K562 (cell line): ENCODE data around the gene FITM1. TPM values are rescaled to one million over a fixed set of nuclear protein-coding genes. Genes with fewer than 3 reads are reported as not detected.

Experiments used
- RCOR1 ChIP-seq, 2 experiments: IDR thresholded peaks; 2 replicates each; pipeline ENCODE4 v1.6.1; 2012; ENCODE audit warnings: low read depth in 2 of 2, low read length in 2 of 2, borderline replicate concordance in 1 of 2, improper control_type of control experiment in 1 of 2
- SREBF2 ChIP-seq: sonication (generic); formaldehyde crosslinking; IDR thresholded peaks from 2 replicates; pipeline ENCODE4 v1.4.0; 2020; ENCODE audit warnings: mild to moderate bottlenecking, missing genetic modification reagents
- TBP ChIP-seq: optimal IDR thresholded peaks from 2 replicates; pipeline ENCODE3; 2011; ENCODE audit warnings: low read depth, low read length, improper control_type of control experiment
- ZBTB1 ChIP-seq: sonication (generic); formaldehyde crosslinking; IDR thresholded peaks from 2 replicates; pipeline ENCODE4 v1.8.1; 2023; ENCODE audit warnings: missing genetic modification reagents, low read depth, mild to moderate bottlenecking, borderline replicate concordance
- polyA plus RNA-seq, 8 experiments: library from polyadenylated mRNA; depleted of rRNA in 4 of 8; stranded (reverse) in 5 of 8; unstranded in 3 of 8; fragments of >200 nt; fragmentation: Nextera tagmentation in 2 of 8; fragmentation: Illumina TruSeq in 1 of 8; extraction: Ambion mirVana in 2 of 8; extraction: Trizol in 1 of 8; gene quantifications; 2 replicates each; pipeline versions ENCODE4 v1.2.1 to v1.2.3, GENCODE V29; 2011 to 2014; ENCODE audit warnings: inconsistent platforms in 1 of 8, missing spikeins in 1 of 8
- total RNA-seq, 7 experiments: library from RNA; depleted of rRNA in 6 of 7; stranded (reverse); fragments of >200 nt in 6 of 7; fragmentation: Illumina TruSeq in 2 of 7; extraction: Trizol in 2 of 7; gene quantifications; 2 replicates each; pipeline versions ENCODE4 v1.2.1 to v1.2.3, GENCODE V29; 2011 to 2021; ENCODE audit warnings: low replicate concordance in 1 of 7
- TF ChIP-seq, protein P1 (sequence below): sonication (generic); formaldehyde crosslinking; IDR thresholded peaks from 2 replicates; pipeline ENCODE4 v1.8.1; 2023; ENCODE audit warnings: mild to moderate bottlenecking, missing genetic modification reagents
- TF ChIP-seq, protein P2 (sequence below): sonication (generic); formaldehyde crosslinking; IDR thresholded peaks from 2 replicates; pipeline ENCODE4 v1.8.0; 2022; ENCODE audit warnings: mild to moderate bottlenecking, missing genetic modification reagents
- TF ChIP-seq, protein P3 (sequence below): fragments of 250-450 bp; sonication (Bioruptor Pico); IDR thresholded peaks from 2 replicates; pipeline ENCODE4 v1.8.0; 2021; ENCODE audit warnings: borderline replicate concordance, mild to moderate bottlenecking, moderate library complexity; ENCODE audit not compliant: poor library complexity, severe bottlenecking

The FITM1 gene
- total and polyA plus RNA-seq, 9 of the 15 experiments (the other 6 are each of a cell fraction or from before 2014, with no cell fraction given) = 0.09 to 0.20 TPM; not detected in 7

DNA sequence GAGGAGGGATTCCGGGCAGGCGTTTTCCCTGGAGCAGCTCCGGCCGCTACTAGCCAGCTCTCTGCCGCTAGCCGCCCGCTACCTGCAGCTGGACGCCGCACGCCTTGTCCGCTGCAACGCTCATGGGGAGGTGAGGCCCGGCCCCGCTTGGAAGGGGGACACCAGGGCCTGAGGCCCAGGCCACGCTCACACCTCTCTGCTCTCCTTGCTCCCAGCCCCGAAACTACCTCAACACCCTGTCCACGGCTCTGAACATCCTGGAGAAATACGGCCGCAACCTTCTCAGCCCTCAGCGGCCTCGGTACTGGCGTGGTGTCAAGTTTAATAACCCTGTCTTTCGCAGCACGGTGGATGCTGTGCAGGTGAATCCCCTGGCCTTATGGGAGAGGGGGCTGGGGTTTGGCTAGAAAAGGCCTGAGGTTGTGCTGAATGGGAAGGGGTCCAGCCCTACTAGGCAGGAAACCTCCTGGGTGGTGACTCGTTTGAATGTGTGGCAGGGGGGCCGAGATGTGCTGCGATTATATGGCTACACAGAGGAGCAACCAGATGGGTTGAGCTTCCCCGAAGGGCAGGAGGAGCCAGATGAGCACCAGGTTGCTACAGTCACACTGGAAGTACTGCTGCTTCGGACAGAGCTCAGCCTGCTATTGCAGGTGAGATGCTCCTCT is 17.4 kb downstream of the FITM1 start (continued):
- TF ChIP-seq, protein P1, sequence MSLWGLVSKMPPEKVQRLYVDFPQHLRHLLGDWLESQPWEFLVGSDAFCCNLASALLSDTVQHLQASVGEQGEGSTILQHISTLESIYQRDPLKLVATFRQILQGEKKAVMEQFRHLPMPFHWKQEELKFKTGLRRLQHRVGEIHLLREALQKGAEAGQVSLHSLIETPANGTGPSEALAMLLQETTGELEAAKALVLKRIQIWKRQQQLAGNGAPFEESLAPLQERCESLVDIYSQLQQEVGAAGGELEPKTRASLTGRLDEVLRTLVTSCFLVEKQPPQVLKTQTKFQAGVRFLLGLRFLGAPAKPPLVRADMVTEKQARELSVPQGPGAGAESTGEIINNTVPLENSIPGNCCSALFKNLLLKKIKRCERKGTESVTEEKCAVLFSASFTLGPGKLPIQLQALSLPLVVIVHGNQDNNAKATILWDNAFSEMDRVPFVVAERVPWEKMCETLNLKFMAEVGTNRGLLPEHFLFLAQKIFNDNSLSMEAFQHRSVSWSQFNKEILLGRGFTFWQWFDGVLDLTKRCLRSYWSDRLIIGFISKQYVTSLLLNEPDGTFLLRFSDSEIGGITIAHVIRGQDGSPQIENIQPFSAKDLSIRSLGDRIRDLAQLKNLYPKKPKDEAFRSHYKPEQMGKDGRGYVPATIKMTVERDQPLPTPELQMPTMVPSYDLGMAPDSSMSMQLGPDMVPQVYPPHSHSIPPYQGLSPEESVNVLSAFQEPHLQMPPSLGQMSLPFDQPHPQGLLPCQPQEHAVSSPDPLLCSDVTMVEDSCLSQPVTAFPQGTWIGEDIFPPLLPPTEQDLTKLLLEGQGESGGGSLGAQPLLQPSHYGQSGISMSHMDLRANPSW (CRISPR knock-in tag) = no peak
- TF ChIP-seq SREBF2 (CRISPR knock-in tag) (no peak), TBP (no peak), RCOR1 (IDR thresholded peaks at IDR 0.05; ENCODE audit: borderline replicate concordance in 1 of 2, low read depth in 2 of 2, low read length in 2 of 2) (no peak), ZBTB1 (CRISPR knock-in tag) (no peak)
- TF ChIP-seq, protein P2, sequence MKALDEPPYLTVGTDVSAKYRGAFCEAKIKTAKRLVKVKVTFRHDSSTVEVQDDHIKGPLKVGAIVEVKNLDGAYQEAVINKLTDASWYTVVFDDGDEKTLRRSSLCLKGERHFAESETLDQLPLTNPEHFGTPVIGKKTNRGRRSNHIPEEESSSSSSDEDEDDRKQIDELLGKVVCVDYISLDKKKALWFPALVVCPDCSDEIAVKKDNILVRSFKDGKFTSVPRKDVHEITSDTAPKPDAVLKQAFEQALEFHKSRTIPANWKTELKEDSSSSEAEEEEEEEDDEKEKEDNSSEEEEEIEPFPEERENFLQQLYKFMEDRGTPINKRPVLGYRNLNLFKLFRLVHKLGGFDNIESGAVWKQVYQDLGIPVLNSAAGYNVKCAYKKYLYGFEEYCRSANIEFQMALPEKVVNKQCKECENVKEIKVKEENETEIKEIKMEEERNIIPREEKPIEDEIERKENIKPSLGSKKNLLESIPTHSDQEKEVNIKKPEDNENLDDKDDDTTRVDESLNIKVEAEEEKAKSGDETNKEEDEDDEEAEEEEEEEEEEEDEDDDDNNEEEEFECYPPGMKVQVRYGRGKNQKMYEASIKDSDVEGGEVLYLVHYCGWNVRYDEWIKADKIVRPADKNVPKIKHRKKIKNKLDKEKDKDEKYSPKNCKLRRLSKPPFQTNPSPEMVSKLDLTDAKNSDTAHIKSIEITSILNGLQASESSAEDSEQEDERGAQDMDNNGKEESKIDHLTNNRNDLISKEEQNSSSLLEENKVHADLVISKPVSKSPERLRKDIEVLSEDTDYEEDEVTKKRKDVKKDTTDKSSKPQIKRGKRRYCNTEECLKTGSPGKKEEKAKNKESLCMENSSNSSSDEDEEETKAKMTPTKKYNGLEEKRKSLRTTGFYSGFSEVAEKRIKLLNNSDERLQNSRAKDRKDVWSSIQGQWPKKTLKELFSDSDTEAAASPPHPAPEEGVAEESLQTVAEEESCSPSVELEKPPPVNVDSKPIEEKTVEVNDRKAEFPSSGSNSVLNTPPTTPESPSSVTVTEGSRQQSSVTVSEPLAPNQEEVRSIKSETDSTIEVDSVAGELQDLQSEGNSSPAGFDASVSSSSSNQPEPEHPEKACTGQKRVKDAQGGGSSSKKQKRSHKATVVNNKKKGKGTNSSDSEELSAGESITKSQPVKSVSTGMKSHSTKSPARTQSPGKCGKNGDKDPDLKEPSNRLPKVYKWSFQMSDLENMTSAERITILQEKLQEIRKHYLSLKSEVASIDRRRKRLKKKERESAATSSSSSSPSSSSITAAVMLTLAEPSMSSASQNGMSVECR = 0 out of 2 replicates have a peak, but pooled peaks have one; percentile 17
- TF ChIP-seq, protein P3, sequence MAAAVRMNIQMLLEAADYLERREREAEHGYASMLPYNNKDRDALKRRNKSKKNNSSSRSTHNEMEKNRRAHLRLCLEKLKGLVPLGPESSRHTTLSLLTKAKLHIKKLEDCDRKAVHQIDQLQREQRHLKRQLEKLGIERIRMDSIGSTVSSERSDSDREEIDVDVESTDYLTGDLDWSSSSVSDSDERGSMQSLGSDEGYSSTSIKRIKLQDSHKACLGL (CRISPR knock-in tag) = no peak
